ENCODE data around the gene TRPM6.

The TRPM6 gene

GRCh38 chr9:74696520-74696919, 191.2 kb downstream of the TRPM6 start:
- DNase-seq: no peak

DNA sequence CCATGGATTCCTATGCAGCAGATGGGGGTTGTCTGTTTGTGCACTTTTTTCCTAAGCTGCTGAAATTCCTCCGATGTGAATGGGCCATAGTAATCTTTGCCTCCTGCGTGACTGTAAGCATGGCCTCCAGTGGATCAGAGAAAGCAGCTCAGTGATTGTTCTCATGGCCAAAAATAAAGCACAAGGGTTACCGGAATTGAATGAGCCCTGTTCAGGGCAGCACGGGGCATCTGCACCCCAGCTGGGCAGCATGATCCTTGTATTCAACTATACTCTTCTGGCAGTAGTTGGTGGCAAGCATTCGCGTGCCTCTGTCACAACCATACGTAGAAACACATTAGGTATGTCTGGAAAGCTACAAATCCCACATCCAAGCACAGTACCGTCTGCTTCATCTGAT, 196.7 kb downstream of the TRPM6 start:
- no peak for DNase-seq

DNA sequence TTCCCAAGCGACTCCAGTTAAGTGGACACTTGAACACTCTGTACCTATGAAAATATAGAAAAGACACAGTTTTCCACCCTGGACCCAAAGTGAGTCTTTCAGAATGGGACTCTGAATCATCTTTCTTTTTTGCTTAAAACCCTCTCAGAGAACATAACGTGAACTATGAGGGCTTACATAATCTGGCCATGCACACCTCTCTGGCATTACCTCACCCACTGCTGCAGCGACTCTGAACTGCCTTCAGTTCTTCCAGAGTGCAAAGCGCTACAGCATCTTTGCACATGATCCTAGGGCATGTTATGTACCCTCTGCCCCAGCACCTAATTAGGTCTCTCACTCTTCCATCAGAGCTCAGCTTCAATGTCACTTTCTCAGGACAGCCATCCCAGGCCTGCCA, 204.4 kb downstream of the TRPM6 start:
- no peak for DNase-seq

DNA sequence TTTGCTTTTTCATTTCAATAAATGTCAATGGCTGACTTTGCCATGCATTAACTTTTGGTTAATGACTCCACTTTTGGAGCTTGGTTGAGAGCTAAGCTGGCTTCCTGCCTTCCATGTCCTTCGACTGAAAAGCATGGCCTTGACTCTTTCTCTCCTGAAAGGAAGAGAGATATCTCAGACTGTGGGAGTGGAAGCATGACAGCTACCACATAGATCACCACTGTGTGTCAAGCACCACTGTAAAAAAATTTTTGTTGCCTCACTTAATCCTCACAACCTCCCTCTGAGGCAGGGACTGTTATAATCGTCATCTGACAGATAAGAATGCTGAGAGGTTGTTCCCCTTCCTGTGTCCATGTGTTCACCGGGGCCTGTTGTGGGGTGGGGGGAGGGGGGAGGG, 205.8 kb downstream of the TRPM6 start:
- DNase-seq: no peak

DNA sequence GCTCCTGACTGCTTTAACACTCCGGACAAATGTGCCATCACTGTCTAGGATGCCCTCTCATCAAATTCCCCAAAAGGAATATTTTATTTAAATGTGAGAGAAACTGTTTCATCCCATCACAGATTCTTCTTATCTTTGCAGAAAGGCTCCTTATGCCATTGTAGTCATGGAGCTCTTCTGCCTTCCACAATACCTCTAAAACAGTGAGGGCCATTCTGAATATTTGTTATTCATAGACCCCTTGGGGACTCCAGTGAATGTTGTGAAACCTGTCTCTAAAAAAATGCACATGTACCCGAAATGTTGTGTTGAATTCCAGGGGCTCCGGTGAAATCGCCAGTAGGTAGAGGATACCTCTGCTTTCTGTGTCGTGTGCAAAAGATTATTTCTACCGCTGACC, 213.6 kb downstream of the TRPM6 start:
- no peak for DNase-seq

Measured in NCI-H187 (cell line).